GM13976 (cell line): Measurements from ENCODE around the gene CLECL1.

Source experiments
- DNase-seq: peaks from one replicate; pipeline ENCODE4 v3.0.0; 2012; ENCODE audit warnings: low spot score
- CTCF ChIP-seq: IDR thresholded peaks from 2 replicates; pipeline ENCODE4 v1.5.1; 2012; ENCODE audit warnings: borderline replicate concordance, mild to moderate bottlenecking; ENCODE audit not compliant: insufficient read depth; ENCODE audit errors: extremely low read depth, missing control alignments, control extremely low read depth
- in situ Hi-C: fragments of 300-500 bp; cut with MboI; formaldehyde crosslinking; loops from one replicate; pipeline ENCODE4 v1.12.0; 2022; ENCODE audit warnings: low sequenced_read_pairs, mixed read lengths, inconsistent platforms; ENCODE audit not compliant: unreplicated experiment

CLECL1 gene

GRCh38 chr12:9735601-9736000 lies 2.7 kb upstream of the CLECL1 start:
- no peak for TF ChIP-seq CTCF
- in situ Hi-C loops, result no loop called here
- DNase-seq, result no peak

- DNase-seq, result no peak
- in situ Hi-C loops, result loop anchor here (5.0 kb wide), 1 partner anchor 59 kb away; no protein-coding TSS in a partner anchor
These were observed 1.1 kb downstream of the CLECL1 start for GRCh38 chr12:9731797-9732196.

GRCh38 chr12:9731393-9731792 lies 1.5 kb downstream of the CLECL1 start:
- no peak for TF ChIP-seq CTCF
- in situ Hi-C loops, result loop anchor here (5.0 kb wide), 1 partner anchor 59 kb away; no protein-coding TSS in a partner anchor

More at GRCh38 chr12:9731797-9732196, 1.1 kb downstream of the CLECL1 start:
- no peak for TF ChIP-seq CTCF

GRCh38 chr12:9730591-9730990 lies 2.3 kb downstream of the CLECL1 start:
- in situ Hi-C loops, result loop anchor here (5.0 kb wide), 1 partner anchor 58 kb away; no protein-coding TSS in a partner anchor
- TF ChIP-seq CTCF, result no peak
- no peak for DNase-seq

More at GRCh38 chr12:9731393-9731792, 1.5 kb downstream of the CLECL1 start:
- no peak for DNase-seq

- in situ Hi-C loops, result loop anchor here (5.0 kb wide), 1 partner anchor 58 kb away; no protein-coding TSS in a partner anchor
- no peak for DNase-seq
These were observed 2.9 kb downstream of the CLECL1 start for GRCh38 chr12:9730011-9730410.

GRCh38 chr12:9729082-9729481 lies 3.8 kb downstream of the CLECL1 start:
- DNase-seq, result no peak
- in situ Hi-C loops, result no loop called here
- no peak for TF ChIP-seq CTCF

More at GRCh38 chr12:9730011-9730410, 2.9 kb downstream of the CLECL1 start:
- TF ChIP-seq CTCF, result no peak
